ENCODE data around the gene MDM1. TPM values are rescaled to one million over a fixed set of nuclear protein-coding genes. Genes with fewer than 3 reads are reported as not detected.

The MDM1 gene
- total RNA-seq, 1 donor from 2014 or later = 21.4 TPM

- Mint-ChIP-seq H3K27ac (peak overlapping the region; percentile 88), H3K27me3 (ENCODE audit: low read depth) (no peaks in the 10 kb centered on the region), H3K4me3 (peak overlapping the region; percentile 54), H3K36me3 (peaks cover 5% of the 10 kb centered on the region), H3K9me3 (peaks cover 9% of the 10 kb centered on the region), H3K4me1 (peaks cover 53% of the 10 kb centered on the region)
- no peak for TF ChIP-seq CTCF (IDR thresholded peaks at IDR 0.05; ENCODE audit: unreplicated experiment)
- no peak for DNase-seq (ENCODE audit: low spot score in 2 of 2, unreplicated experiment in 2 of 2)
Observed at GRCh38 chr12:68246350-68246749, 85.8 kb downstream of the MDM1 start.

GRCh38 chr12:68245180-68246021, 86.8 kb downstream of the MDM1 start:
- Mint-ChIP-seq H3K4me3 (peak overlapping the region; percentile 54), H3K27ac (peak overlapping the region; percentile 88), H3K27me3 (ENCODE audit: low read depth) (no peaks in the 10 kb centered on the region), H3K4me1 (peaks cover 60% of the 10 kb centered on the region), H3K9me3 (peaks cover 9% of the 10 kb centered on the region), H3K36me3 (peaks cover 5% of the 10 kb centered on the region)
- DNase-seq (ENCODE audit: low spot score in 2 of 2, unreplicated experiment in 2 of 2) = peak in 1 of 2 experiments; percentile 50
- no peak for TF ChIP-seq CTCF (IDR thresholded peaks at IDR 0.05; ENCODE audit: unreplicated experiment)

Other genes starting within 250 kb of the MDM1 start
- gene IFNG, start 172.6 kb downstream of the MDM1 start, total RNA-seq = not detected in 3 replicates
- not detected in 3 replicates for gene IL26, start 106.6 kb downstream of the MDM1 start, total RNA-seq
- not detected in 3 replicates for gene IL22, start 78.8 kb downstream of the MDM1 start, total RNA-seq